HCEC 1CT (cell line): Measurements from ENCODE around the gene ID1.
"Not testable (repeated sequence)": the region's sequence is repeated elsewhere in the genome, so short reads cannot be mapped to it uniquely, and the experiment has no call there.

Experiments used
- DNase-seq: peaks from one replicate; pipeline ENCODE4 v3.0.0-alpha.2; 2017

ID1 gene

DNA sequence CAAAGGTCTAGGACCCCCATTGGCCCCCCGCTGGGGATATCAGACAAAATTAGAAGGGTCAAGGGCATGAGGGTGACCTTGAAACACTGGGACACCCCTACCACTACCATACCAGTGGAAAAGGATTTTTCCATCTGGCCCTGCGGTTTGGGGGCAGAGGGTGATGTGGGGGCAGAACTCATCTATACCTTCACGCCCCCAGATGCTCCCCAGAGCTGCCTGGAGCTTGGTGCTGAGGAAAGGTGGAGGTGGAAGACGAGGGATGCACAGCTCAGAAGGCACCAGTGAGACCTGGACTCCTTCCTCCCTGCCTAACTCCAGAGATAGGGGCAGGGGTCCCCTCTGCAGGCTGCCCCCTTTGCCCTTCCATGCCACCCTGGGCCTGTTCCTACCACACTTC is 33.7 kb downstream of the ID1 start:
- no peak for DNase-seq

DNA sequence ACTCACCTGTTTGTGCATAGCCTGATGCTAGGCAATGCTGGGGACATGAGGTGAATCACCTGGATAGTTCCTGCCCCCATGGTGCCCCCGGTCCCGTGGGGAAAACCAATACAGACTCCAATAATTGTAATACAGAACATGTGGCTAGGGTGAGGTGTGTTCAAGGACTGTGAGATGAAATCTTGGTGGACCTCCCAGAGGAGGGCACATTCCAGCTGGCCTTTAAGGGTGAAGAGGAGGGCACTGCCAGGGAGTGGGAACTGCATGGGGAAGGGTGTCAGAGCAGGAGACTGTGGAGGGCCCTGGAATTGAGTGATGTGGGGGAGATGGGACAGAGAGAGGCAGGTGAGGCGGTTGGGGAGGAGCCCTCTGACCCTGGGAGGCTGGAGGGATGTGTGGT is 35.2 kb downstream of the ID1 start:
- no peak for DNase-seq

DNA sequence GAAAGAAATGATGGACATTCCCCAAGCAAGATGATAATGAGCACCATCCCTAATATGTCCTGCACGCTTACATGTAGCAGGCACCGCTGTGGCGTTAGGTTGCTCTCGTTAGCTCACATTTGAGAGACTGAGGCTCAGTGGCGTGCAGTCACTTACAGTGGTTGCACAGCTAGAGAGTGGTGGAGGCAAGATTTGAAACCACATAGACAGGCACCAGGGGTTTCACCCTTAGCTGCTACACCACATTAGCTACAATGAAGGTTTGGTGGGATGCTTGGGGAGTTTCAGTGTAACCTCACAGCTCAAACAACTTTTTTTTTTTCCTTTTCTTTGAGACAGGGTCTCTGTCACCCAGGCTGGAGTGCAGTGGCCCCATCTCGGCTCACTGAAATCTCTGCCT is 36.3 kb downstream of the ID1 start:
- DNase-seq, result no peak

DNA sequence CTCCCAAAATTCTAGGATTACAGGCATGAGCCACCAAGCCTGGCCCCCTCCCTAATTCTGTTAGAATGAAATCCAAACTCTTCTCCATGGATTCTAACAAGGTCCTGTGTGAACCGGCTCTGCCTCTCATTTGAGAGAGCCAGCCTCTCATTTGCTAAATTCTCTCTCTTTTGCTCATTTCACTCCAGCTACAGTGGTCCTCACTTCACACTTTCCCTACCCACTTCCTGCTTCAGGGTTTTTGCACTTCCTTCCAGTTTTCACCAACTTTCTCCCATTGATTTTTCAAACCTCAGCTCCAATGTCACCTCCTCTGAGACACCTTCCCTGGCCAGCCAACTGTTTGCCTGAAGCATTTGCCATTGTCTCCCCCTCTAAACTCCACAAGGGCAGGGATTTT is 37.7 kb downstream of the ID1 start:
- no peak for DNase-seq

- no peak for DNase-seq
Measured at GRCh38 chr20:31643522-31643921, 38.4 kb downstream of the ID1 start.

DNA sequence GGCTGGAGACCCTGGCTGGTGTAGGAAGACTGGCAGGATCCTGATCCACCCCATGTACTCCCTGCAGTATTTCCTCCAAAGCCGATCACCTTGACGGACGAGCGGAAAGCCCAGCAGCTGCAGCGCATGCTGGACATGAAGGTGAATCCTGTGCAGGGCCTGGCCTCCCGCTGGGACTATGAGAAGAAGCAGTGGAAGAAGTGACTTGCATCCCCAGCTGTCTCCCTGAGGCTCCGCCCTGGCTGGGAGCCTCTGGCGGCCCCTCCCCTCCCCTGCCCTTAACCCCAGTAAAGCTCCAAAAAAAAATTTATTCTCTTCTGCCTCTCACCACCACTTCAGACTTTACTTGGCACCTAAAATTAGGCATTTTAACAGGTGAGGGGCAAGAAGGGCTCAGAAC is 39.6 kb downstream of the ID1 start:
- no peak for DNase-seq

- not testable (repeated sequence) for DNase-seq
Measured at GRCh38 chr20:31648104-31648503, 43.0 kb downstream of the ID1 start.

- DNase-seq, result peak; percentile 63
Measured at GRCh38 chr20:31652917-31653396, 47.9 kb downstream of the ID1 start.

GRCh38 chr20:31653561-31653960 is 48.5 kb downstream of the ID1 start:
- DNase-seq, result no peak

DNA sequence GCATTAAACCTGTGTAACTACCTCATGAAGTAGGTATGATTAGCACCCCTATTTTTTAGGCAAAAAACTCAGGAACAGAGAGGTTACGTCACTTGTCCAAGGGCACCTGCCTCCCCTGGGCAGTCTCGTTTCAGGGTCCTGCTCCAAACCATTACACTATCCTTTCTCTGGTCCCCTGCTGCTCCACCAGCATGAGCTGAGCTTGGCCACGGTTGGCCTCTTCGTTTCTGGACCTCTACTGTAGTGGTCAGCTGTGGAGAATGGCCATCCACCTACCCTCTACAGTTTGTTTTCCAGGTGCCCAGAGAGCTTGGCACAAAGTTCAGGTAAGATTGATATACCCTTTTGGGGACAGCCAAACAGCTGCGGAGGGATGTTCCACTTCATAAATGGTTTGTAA is 49.4 kb downstream of the ID1 start:
- no peak for DNase-seq
